ENCODE data around the gene NGDN.

NGDN gene

GRCh38 chr14:23428686-23429495, 40.6 kb upstream of the NGDN start:
- POLR2A ChIA-PET, result no interaction called here
- DNase-seq (ENCODE audit: extremely low spot score), result no peak
- TF ChIP-seq ARNT (IDR thresholded peaks at IDR 0.05) (no peak), FOXK2 (IDR thresholded peaks at IDR 0.05) (no peak), HDGF (IDR thresholded peaks at IDR 0.05; ENCODE audit: borderline replicate concordance) (no peak), FOXA1 (IDR thresholded peaks at IDR 0.05) (no peak), ELF4 (IDR thresholded peaks at IDR 0.05) (no peak), PKNOX1 (IDR thresholded peaks at IDR 0.05) (no peak), BHLHE40 (IDR thresholded peaks at IDR 0.05; ENCODE audit: borderline replicate concordance) (no peak), LEF1 (IDR thresholded peaks at IDR 0.05; ENCODE audit: borderline replicate concordance) (no peak), NFRKB (IDR thresholded peaks at IDR 0.05) (no peak), TARDBP (IDR thresholded peaks at IDR 0.05) (no peak), CTBP1 (IDR thresholded peaks at IDR 0.05; ENCODE audit: borderline replicate concordance) (no peak), ZNF384 (IDR thresholded peaks at IDR 0.05) (no peak)
- CTCF ChIA-PET, result no interaction called here

GRCh38 chr14:23430016-23430722, 39.3 kb upstream of the NGDN start:
- no peak for TF ChIP-seq TARDBP (IDR thresholded peaks at IDR 0.05)
- no peak for DNase-seq (ENCODE audit: extremely low spot score)
- POLR2A ChIA-PET, result no interaction called here
- CTCF ChIA-PET, result no interaction called here

GRCh38 chr14:23430723-23431085, 38.8 kb upstream of the NGDN start:
- CTCF ChIA-PET, result no interaction called here
- POLR2A ChIA-PET, result no interaction called here
- DNase-seq (ENCODE audit: extremely low spot score), result no peak
- no peak for TF ChIP-seq SUZ12 (IDR thresholded peaks at IDR 0.05)
- no peak for TF ChIP-seq FOXM1 (IDR thresholded peaks at IDR 0.05; ENCODE audit: borderline replicate concordance)
- TF ChIP-seq ARNT (IDR thresholded peaks at IDR 0.05), result no peak
- TF ChIP-seq CTBP1 (IDR thresholded peaks at IDR 0.05; ENCODE audit: borderline replicate concordance), result no peak
- no peak for TF ChIP-seq ELF4 (IDR thresholded peaks at IDR 0.05)
- TF ChIP-seq NFRKB (IDR thresholded peaks at IDR 0.05), result no peak
- TF ChIP-seq SP1 (IDR thresholded peaks at IDR 0.05), result no peak
- no peak for TF ChIP-seq FOXK2 (IDR thresholded peaks at IDR 0.05)
- TF ChIP-seq LEF1 (IDR thresholded peaks at IDR 0.05; ENCODE audit: borderline replicate concordance), result no peak
- no peak for TF ChIP-seq FOXA1 (IDR thresholded peaks at IDR 0.05)
- TF ChIP-seq PKNOX1 (IDR thresholded peaks at IDR 0.05), result no peak
- TF ChIP-seq HDGF (IDR thresholded peaks at IDR 0.05; ENCODE audit: borderline replicate concordance), result no peak
- no peak for TF ChIP-seq ZNF384 (IDR thresholded peaks at IDR 0.05)
- no peak for TF ChIP-seq L3MBTL2 (conservative IDR thresholded peaks at IDR 0.05)

GRCh38 chr14:23431486-23431885, 38.0 kb upstream of the NGDN start:
- no peak for DNase-seq (ENCODE audit: extremely low spot score)
- no peak for TF ChIP-seq SP1 (IDR thresholded peaks at IDR 0.05)
- TF ChIP-seq LEF1 (IDR thresholded peaks at IDR 0.05; ENCODE audit: borderline replicate concordance), result no peak
- TF ChIP-seq HDGF (IDR thresholded peaks at IDR 0.05; ENCODE audit: borderline replicate concordance), result no peak
- no peak for TF ChIP-seq PKNOX1 (IDR thresholded peaks at IDR 0.05)
- no peak for TF ChIP-seq FOXM1 (IDR thresholded peaks at IDR 0.05; ENCODE audit: borderline replicate concordance)
- no peak for TF ChIP-seq FOXK2 (IDR thresholded peaks at IDR 0.05)
- TF ChIP-seq BHLHE40 (IDR thresholded peaks at IDR 0.05; ENCODE audit: borderline replicate concordance), result no peak
- TF ChIP-seq L3MBTL2 (conservative IDR thresholded peaks at IDR 0.05), result no peak
- no peak for TF ChIP-seq ELF4 (IDR thresholded peaks at IDR 0.05)
- no peak for TF ChIP-seq TARDBP (IDR thresholded peaks at IDR 0.05)
- no peak for TF ChIP-seq NFRKB (IDR thresholded peaks at IDR 0.05)
- TF ChIP-seq SUZ12 (IDR thresholded peaks at IDR 0.05), result no peak
- no peak for TF ChIP-seq ZNF384 (IDR thresholded peaks at IDR 0.05)
- CTCF ChIA-PET, result no interaction called here
- POLR2A ChIA-PET, result no interaction called here

- CTCF ChIA-PET, result no interaction called here
- POLR2A ChIA-PET, result no interaction called here
- no peak for DNase-seq (ENCODE audit: extremely low spot score)
- TF ChIP-seq TARDBP (IDR thresholded peaks at IDR 0.05) (no peak), SP1 (IDR thresholded peaks at IDR 0.05) (no peak), NFRKB (IDR thresholded peaks at IDR 0.05) (no peak), PKNOX1 (IDR thresholded peaks at IDR 0.05) (no peak), CTBP1 (IDR thresholded peaks at IDR 0.05; ENCODE audit: borderline replicate concordance) (no peak), HDGF (IDR thresholded peaks at IDR 0.05; ENCODE audit: borderline replicate concordance) (no peak), SUZ12 (IDR thresholded peaks at IDR 0.05) (no peak), ZNF384 (IDR thresholded peaks at IDR 0.05) (no peak), L3MBTL2 (conservative IDR thresholded peaks at IDR 0.05) (no peak), FOXA1 (IDR thresholded peaks at IDR 0.05) (no peak), FOXK2 (IDR thresholded peaks at IDR 0.05) (no peak), FOXM1 (IDR thresholded peaks at IDR 0.05; ENCODE audit: borderline replicate concordance) (no peak), BHLHE40 (IDR thresholded peaks at IDR 0.05; ENCODE audit: borderline replicate concordance) (no peak), ELF4 (IDR thresholded peaks at IDR 0.05) (no peak), ARNT (IDR thresholded peaks at IDR 0.05) (no peak), LEF1 (IDR thresholded peaks at IDR 0.05; ENCODE audit: borderline replicate concordance) (no peak)
Measured at GRCh38 chr14:23432102-23432925, 37.2 kb upstream of the NGDN start.

Data from HEK293T (cell line).